Cardiac muscle cell (in vitro differentiated cells and primary cell): ENCODE data around the gene ARHGAP15. TPM values are rescaled to one million over a fixed set of nuclear protein-coding genes. Genes with fewer than 3 reads are reported as not detected.

Source experiments
- DNase-seq, 2 donors: peaks; one replicate each; pipeline versions ENCODE4 v3.0.0 to v3.0.0-alpha.2; 2010 to 2017; ENCODE audit warnings: low read depth in 1 of 2, low spot score in 1 of 2
- H3K27ac ChIP-seq: fragments of 200-600 bp; sonication (generic); 2 replicates; pipeline ENCODE4 v1.5.1; 2016
- H3K27me3 ChIP-seq: fragments of 200-600 bp; sonication (generic); 2 replicates; pipeline ENCODE4 v1.6.0; 2016; ENCODE audit warnings: control low read depth
- H3K36me3 ChIP-seq: fragments of 200-600 bp; sonication (generic); 2 replicates; pipeline ENCODE4 v1.5.1; 2016; ENCODE audit warnings: control low read depth
- H3K4me1 ChIP-seq: fragments of 200-600 bp; sonication (generic); 2 replicates; pipeline ENCODE4 v1.8.1; 2017; ENCODE audit warnings: low read depth, mild to moderate bottlenecking, mixed run types
- H3K4me3 ChIP-seq: fragments of 200-600 bp; sonication (generic); 2 replicates; pipeline ENCODE4 v1.5.1; 2016; ENCODE audit warnings: mild to moderate bottlenecking
- H3K9me3 ChIP-seq: fragments of 200-600 bp; sonication (generic); 2 replicates; pipeline ENCODE4 v1.5.1; 2017; ENCODE audit warnings: low read depth, mild to moderate bottlenecking, control low read depth
- polyA plus RNA-seq: library from polyadenylated mRNA; unstranded; fragments of >200 nt; fragmentation: Nextera tagmentation; extraction: Ambion mirVana; gene quantifications from 2 replicates; pipeline ENCODE4 v1.2.1, GENCODE V29; 2016
- total RNA-seq: library from RNA; depleted of rRNA; stranded (reverse); fragments of >200 nt; gene quantifications from 2 replicates; pipeline ENCODE4 v1.2.3, GENCODE V29; 2016
- TF ChIP-seq, protein P1 (sequence below): IDR thresholded peaks from 2 replicates; pipeline ENCODE4 v1.5.1; 2012; ENCODE audit warnings: low read depth, mild to moderate bottlenecking, low read length

The ARHGAP15 gene
- total and polyA plus RNA-seq, 2 experiments from 2014 or later = not detected

GRCh38 chr2:143579456-143579855, 450.2 kb downstream of the ARHGAP15 start:
- H3K4me1 ChIP-seq = peaks cover 21% of the 10 kb centered on the region
- no peaks in the 10 kb centered on the region for H3K27me3 ChIP-seq
- DNase-seq = no peak
- H3K36me3 ChIP-seq = no peaks in the 10 kb centered on the region
- no peak overlapping the region for H3K27ac ChIP-seq
- no peak overlapping the region for H3K4me3 ChIP-seq
- TF ChIP-seq, protein P1, sequence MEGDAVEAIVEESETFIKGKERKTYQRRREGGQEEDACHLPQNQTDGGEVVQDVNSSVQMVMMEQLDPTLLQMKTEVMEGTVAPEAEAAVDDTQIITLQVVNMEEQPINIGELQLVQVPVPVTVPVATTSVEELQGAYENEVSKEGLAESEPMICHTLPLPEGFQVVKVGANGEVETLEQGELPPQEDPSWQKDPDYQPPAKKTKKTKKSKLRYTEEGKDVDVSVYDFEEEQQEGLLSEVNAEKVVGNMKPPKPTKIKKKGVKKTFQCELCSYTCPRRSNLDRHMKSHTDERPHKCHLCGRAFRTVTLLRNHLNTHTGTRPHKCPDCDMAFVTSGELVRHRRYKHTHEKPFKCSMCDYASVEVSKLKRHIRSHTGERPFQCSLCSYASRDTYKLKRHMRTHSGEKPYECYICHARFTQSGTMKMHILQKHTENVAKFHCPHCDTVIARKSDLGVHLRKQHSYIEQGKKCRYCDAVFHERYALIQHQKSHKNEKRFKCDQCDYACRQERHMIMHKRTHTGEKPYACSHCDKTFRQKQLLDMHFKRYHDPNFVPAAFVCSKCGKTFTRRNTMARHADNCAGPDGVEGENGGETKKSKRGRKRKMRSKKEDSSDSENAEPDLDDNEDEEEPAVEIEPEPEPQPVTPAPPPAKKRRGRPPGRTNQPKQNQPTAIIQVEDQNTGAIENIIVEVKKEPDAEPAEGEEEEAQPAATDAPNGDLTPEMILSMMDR = no peak
- H3K9me3 ChIP-seq = no peaks in the 10 kb centered on the region

DNA sequence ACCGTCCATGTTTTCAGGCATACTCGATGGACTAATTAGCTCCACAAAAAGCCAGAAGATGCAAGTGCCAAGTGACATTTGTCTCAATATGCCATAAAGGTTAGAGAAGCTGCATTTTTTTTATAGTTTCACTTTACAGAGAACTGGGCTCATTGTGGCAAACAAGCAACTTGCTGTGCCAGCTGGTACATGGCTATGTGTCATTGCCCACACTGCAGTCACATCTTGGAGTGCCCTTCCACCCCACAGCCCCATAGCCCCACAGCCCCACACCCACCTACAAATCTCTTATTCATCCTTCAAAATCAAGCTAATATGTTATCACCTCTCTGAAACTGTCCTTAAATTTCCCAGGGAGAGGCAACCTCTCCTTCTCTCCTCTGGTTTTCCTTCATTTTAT, 451.9 kb downstream of the ARHGAP15 start:
- H3K4me3 ChIP-seq = no peak overlapping the region
- no peak for DNase-seq
- no peaks in the 10 kb centered on the region for H3K27me3 ChIP-seq
- H3K9me3 ChIP-seq = no peaks in the 10 kb centered on the region
- no peak overlapping the region for H3K27ac ChIP-seq
- peaks cover 21% of the 10 kb centered on the region for H3K4me1 ChIP-seq
- TF ChIP-seq, protein P1 = no peak
- H3K36me3 ChIP-seq = no peaks in the 10 kb centered on the region

- Histone ChIP-seq H3K27me3 (no peaks in the 10 kb centered on the region), H3K36me3 (no peaks in the 10 kb centered on the region), H3K9me3 (no peaks in the 10 kb centered on the region), H3K4me1 (peaks cover 21% of the 10 kb centered on the region), H3K4me3 (no peak overlapping the region), H3K27ac (no peak overlapping the region)
- TF ChIP-seq, protein P1 = peak; percentile 25
- peak; percentile 16 to 30 for DNase-seq
These were observed 453.0 kb downstream of the ARHGAP15 start for GRCh38 chr2:143582046-143582747.

DNA sequence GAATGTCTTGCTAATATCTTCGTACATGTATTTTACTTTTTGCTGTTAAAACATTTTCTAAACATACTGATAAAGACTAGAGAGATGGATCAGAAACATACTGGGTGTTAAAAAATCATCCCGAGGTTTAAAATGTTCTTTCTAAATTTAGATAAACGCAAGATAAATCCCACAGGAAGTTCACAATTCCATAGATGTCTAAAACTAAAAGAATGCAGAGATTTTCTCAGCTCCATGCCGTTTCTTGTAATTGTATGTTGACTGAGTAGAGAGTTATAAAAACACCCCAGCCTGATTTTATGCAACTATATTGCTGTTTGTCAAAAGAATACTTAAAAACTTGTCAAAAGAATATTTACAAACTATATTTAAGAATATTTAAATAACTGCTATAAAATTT, 455.7 kb downstream of the ARHGAP15 start:
- Histone ChIP-seq H3K27ac (no peak overlapping the region), H3K9me3 (no peaks in the 10 kb centered on the region), H3K4me1 (peaks cover 21% of the 10 kb centered on the region), H3K36me3 (no peaks in the 10 kb centered on the region), H3K27me3 (no peaks in the 10 kb centered on the region), H3K4me3 (no peak overlapping the region)
- DNase-seq = peak in 1 of 2 donors; percentile 7
- TF ChIP-seq, protein P1 = no peak

DNA sequence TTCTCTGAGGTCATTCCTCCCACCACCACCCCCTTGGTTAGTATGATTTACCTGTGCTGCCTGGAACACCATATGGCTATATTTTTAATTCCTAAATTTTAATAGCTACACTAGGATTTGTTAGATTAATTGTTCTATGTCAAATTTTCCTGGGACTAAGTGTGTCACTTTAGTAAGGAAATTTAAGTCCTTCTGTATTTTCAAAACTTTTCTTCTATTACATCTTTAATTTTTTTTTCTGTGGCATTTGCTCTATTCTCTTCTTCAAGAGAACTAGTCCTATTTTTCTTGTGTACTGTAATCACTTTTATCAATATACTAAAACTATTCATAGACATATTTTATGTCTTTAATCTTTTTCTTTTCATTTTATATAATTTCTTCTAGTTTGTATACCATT, 456.9 kb downstream of the ARHGAP15 start:
- Histone ChIP-seq H3K36me3 (no peaks in the 10 kb centered on the region), H3K27ac (no peak overlapping the region), H3K27me3 (no peaks in the 10 kb centered on the region), H3K4me3 (no peak overlapping the region), H3K4me1 (peaks cover 21% of the 10 kb centered on the region), H3K9me3 (no peaks in the 10 kb centered on the region)
- TF ChIP-seq, protein P1 = no peak
- no peak for DNase-seq
